Activated T-cell treated with anti-CD3 and anti-CD28 coated beads, Interleukin-2, amount 50 U/mL, for 4 hours (primary cell): Measurements from ENCODE around the gene ABLIM1. TPM values are rescaled to one million over a fixed set of nuclear protein-coding genes. Genes with fewer than 3 reads are reported as not detected.

ENCODE experiments used
- ATAC-seq, 2 donors: fragments of 200-7000 bp; cut with Tn5 transposase; one replicate each; pipeline ENCODE4 v1.10.0; 2021
- DNase-seq: peaks from one replicate; pipeline ENCODE4 v3.0.0-alpha.2; 2020
- H3K27me3 Mint-ChIP-seq: one replicate; pipeline ENCODE4 v1.8.0; 2021; ENCODE audit warnings: low read depth, mixed read lengths
- H3K36me3 Mint-ChIP-seq: one replicate; pipeline ENCODE4 v1.8.0; 2022; ENCODE audit warnings: mixed read lengths; ENCODE audit not compliant: insufficient read depth
- H3K4me1 Mint-ChIP-seq: one replicate; pipeline ENCODE4 v1.8.0; 2021; ENCODE audit warnings: low read depth, mixed read lengths
- H3K4me3 Mint-ChIP-seq: one replicate; pipeline ENCODE4 v1.8.0; 2021; ENCODE audit warnings: mild to moderate bottlenecking, moderate library complexity, mixed read lengths
- H3K9me3 Mint-ChIP-seq: one replicate; pipeline ENCODE4 v1.8.0; 2021; ENCODE audit warnings: mixed read lengths
- total RNA-seq, 3 donors: library from RNA; stranded (reverse); gene quantifications; one replicate each; pipeline ENCODE4 v1.2.1, GENCODE V29; 2021

Gene ABLIM1
- total RNA-seq, 3 donors from 2014 or later = 68.1 to 83.2 (median 76.2) TPM

DNA sequence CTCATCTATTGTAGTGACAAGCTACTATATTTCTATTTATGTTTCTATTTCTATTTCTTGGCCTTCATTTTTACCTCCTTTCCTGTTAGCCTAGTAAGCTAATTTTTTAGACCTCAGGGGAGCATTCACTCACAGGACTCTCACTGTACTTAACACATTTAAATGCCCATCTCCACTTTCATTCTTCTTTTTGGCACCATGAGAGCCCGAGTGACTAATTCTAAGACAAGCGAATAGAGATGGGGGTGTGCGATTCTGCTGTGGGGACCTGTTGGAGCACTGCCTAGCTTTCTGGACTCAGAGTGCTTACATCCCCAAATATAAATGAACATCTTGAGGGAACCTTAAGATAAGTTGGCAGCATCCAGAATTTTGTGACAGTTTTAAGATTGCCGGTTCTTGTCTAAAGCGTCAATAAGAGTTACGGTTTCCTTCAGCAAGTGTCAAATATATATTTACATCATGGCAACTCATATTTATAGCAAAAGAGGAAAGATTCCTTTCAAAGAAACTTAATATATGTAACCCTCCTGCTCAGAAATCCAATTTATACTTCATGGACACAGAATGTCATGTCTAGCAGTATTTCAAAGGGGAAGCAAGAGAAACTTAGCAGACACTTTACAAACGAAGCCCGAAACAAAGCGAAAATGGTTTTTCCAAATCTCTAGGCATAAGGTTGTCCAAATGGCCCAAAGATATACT, 199.7 kb downstream of the ABLIM1 start:
- no peak for ATAC-seq
- peaks cover 44% of the 10 kb centered on the region for H3K36me3 Mint-ChIP-seq

DNA sequence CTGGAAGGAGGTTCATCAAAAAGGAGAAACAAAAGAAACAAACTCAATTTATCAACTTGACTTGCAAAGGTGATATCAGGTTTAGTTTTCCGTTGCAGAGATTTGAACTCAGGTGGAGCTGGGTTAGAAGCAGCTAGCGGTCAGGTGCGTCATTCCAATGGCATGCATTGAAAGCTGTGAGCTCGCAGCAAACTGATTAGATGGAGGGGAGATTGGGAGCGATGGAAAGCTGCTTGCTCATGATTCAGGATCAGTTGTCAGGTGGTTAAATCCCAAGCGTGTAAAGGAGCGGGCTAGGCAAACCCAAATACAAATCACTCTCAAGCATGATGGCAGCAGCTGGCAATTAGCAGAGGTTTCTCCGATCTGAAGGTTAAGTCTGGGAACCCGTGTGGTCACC, 204.5 kb downstream of the ABLIM1 start:
- no peaks in the 10 kb centered on the region for H3K27me3 Mint-ChIP-seq
- no peak overlapping the region for H3K4me3 Mint-ChIP-seq
- H3K4me1 Mint-ChIP-seq = peaks cover 7% of the 10 kb centered on the region
- H3K36me3 Mint-ChIP-seq = peaks cover 31% of the 10 kb centered on the region
- no peak for DNase-seq
- no peak for ATAC-seq
- no peaks in the 10 kb centered on the region for H3K9me3 Mint-ChIP-seq

More for the DNA sequence above, 199.7 kb downstream of the ABLIM1 start:
- Mint-ChIP-seq H3K4me3 (no peak overlapping the region), H3K4me1 (peaks cover 11% of the 10 kb centered on the region), H3K27me3 (no peaks in the 10 kb centered on the region), H3K9me3 (no peaks in the 10 kb centered on the region)
- no peak for DNase-seq

- Mint-ChIP-seq H3K9me3 (no peaks in the 10 kb centered on the region), H3K36me3 (peaks cover 22% of the 10 kb centered on the region), H3K4me1 (peaks cover 5% of the 10 kb centered on the region), H3K27me3 (no peaks in the 10 kb centered on the region), H3K4me3 (no peak overlapping the region)
- ATAC-seq = no peak
- no peak for DNase-seq
Measured at GRCh38 chr10:114448897-114449296, 209.2 kb downstream of the ABLIM1 start.

- DNase-seq (no peak), ATAC-seq (no peak)
- Mint-ChIP-seq H3K9me3 (no peaks in the 10 kb centered on the region), H3K36me3 (peaks cover 22% of the 10 kb centered on the region), H3K4me3 (no peak overlapping the region), H3K4me1 (no peaks in the 10 kb centered on the region), H3K27me3 (no peaks in the 10 kb centered on the region)
Measured at GRCh38 chr10:114445332-114445731, 212.7 kb downstream of the ABLIM1 start.

GRCh38 chr10:114444819-114445218, 213.3 kb downstream of the ABLIM1 start:
- peaks cover 22% of the 10 kb centered on the region for H3K36me3 Mint-ChIP-seq

GRCh38 chr10:114442091-114442630, 215.9 kb downstream of the ABLIM1 start:
- ATAC-seq (no peak), DNase-seq (no peak)
- Mint-ChIP-seq H3K4me3 (no peak overlapping the region), H3K9me3 (no peaks in the 10 kb centered on the region), H3K4me1 (no peaks in the 10 kb centered on the region), H3K36me3 (peaks cover 46% of the 10 kb centered on the region), H3K27me3 (no peaks in the 10 kb centered on the region)

More at GRCh38 chr10:114444819-114445218, 213.3 kb downstream of the ABLIM1 start:
- Mint-ChIP-seq H3K4me3 (no peak overlapping the region), H3K4me1 (no peaks in the 10 kb centered on the region), H3K27me3 (no peaks in the 10 kb centered on the region), H3K9me3 (no peaks in the 10 kb centered on the region)
- no peak for ATAC-seq
- no peak for DNase-seq

DNA sequence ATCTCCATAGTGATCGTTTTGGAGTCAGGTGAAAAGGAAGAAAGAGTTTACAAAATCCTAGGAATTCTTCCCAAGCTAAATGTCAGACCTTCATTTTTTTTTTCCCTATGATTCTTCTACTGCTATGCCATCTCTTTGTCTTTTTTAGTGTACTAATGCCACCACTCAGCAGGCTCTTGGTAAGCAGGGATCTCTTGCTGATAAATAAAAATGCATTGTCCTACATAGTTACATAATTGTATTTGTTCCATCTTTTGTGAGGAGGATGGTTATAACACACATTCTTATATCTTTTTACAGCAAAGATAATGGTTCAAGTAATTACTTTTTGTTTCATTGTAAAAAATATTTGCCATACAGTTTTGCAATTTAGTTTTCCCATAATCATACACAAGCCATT, 217.0 kb downstream of the ABLIM1 start:
- Mint-ChIP-seq H3K36me3 (peaks cover 52% of the 10 kb centered on the region), H3K4me3 (no peak overlapping the region), H3K27me3 (no peaks in the 10 kb centered on the region), H3K9me3 (no peaks in the 10 kb centered on the region), H3K4me1 (no peaks in the 10 kb centered on the region)
- DNase-seq (no peak), ATAC-seq (no peak)

- peaks cover 57% of the 10 kb centered on the region for H3K36me3 Mint-ChIP-seq
Measured at GRCh38 chr10:114437473-114438292, 220.4 kb downstream of the ABLIM1 start.

GRCh38 chr10:114436941-114437340, 221.1 kb downstream of the ABLIM1 start:
- no peak overlapping the region for H3K4me3 Mint-ChIP-seq
- no peak for DNase-seq
- peaks cover 59% of the 10 kb centered on the region for H3K36me3 Mint-ChIP-seq
- no peaks in the 10 kb centered on the region for H3K4me1 Mint-ChIP-seq
- no peak for ATAC-seq
- H3K9me3 Mint-ChIP-seq = no peaks in the 10 kb centered on the region
- H3K27me3 Mint-ChIP-seq = no peaks in the 10 kb centered on the region

More at GRCh38 chr10:114437473-114438292, 220.4 kb downstream of the ABLIM1 start:
- no peak for ATAC-seq
- Mint-ChIP-seq H3K9me3 (no peaks in the 10 kb centered on the region), H3K27me3 (no peaks in the 10 kb centered on the region), H3K4me3 (no peak overlapping the region), H3K4me1 (no peaks in the 10 kb centered on the region)
- DNase-seq = no peak

DNA sequence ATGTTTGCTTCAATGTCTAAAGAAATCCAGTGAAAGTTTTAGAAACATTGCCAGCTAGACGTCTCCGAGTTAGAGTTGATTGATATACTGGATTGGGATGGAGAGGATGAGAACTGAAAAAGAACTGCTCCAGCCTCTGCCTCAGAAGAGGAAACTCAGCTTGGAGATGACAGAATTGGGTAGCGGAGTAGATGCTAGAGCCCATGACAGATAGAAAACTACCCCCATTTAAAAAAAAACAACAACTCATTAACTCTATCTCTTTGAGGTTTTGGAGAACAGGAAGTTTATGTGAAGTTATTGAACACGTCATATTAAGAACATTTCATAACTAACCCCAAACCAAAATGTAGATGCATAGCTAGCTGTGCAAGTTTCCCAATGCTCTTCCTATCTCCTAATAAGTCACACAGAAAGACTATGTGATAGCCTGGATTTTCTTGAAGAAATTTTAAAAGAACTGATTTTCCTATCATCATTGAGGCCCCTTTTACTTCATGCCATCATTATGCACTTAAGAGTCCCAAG, 225.4 kb downstream of the ABLIM1 start:
- DNase-seq (no peak), ATAC-seq (no peak)
- no peaks in the 10 kb centered on the region for H3K27me3 Mint-ChIP-seq
- H3K4me3 Mint-ChIP-seq = no peak overlapping the region
- H3K9me3 Mint-ChIP-seq = no peaks in the 10 kb centered on the region
- peaks cover 42% of the 10 kb centered on the region for H3K36me3 Mint-ChIP-seq
- H3K4me1 Mint-ChIP-seq = no peaks in the 10 kb centered on the region

- H3K4me1 Mint-ChIP-seq = no peaks in the 10 kb centered on the region
- peaks cover 36% of the 10 kb centered on the region for H3K36me3 Mint-ChIP-seq
Measured at GRCh38 chr10:114431414-114432135, 226.5 kb downstream of the ABLIM1 start.

GRCh38 chr10:114430688-114431413, 227.2 kb downstream of the ABLIM1 start:
- peaks cover 29% of the 10 kb centered on the region for H3K36me3 Mint-ChIP-seq
- no peak overlapping the region for H3K4me3 Mint-ChIP-seq
- H3K4me1 Mint-ChIP-seq = no peaks in the 10 kb centered on the region

More at GRCh38 chr10:114431414-114432135, 226.5 kb downstream of the ABLIM1 start:
- DNase-seq = no peak
- H3K9me3 Mint-ChIP-seq = no peaks in the 10 kb centered on the region
- H3K27me3 Mint-ChIP-seq = no peaks in the 10 kb centered on the region
- no peak for ATAC-seq
- H3K4me3 Mint-ChIP-seq = no peak overlapping the region

DNA sequence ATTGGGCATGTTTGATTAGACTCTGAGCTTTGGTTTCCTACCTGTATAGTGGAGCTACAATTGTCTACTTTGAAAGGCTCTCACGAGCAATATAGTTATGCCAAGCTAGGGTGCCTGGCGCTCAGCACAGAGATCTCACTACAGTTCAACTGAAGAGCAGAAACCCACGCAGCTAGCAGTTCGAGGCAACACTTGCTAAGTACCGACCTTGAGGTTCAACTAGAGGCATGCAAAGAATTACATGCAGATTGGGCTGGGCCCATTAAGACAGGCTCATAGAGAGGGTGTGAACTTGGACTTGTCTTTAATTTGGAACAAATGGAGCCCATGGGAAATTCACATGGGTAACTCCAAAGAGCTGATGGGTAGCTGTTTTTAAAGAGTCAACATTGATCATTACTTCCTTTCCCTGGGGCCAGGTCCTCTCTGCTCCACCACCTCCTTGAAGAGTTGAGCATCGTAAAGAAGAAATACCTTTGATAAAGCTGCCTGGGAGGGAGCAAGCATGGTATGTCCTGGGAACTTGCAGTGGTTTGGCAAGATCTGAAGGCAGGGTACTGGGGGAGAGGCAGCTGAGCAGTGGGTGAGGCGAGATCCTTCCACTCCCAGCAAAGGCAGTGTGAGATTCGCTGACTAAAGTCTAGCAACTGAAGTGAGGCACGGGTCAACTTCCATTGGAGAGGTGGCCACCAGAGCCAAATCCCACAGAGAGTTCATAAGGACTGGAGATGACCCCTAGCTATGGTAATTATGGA, 228.3 kb downstream of the ABLIM1 start:
- ATAC-seq (no peak), DNase-seq (no peak)
- no peaks in the 10 kb centered on the region for H3K4me1 Mint-ChIP-seq
- no peaks in the 10 kb centered on the region for H3K9me3 Mint-ChIP-seq
- H3K4me3 Mint-ChIP-seq = no peak overlapping the region
- H3K36me3 Mint-ChIP-seq = peaks cover 22% of the 10 kb centered on the region
- no peaks in the 10 kb centered on the region for H3K27me3 Mint-ChIP-seq

More at GRCh38 chr10:114430688-114431413, 227.2 kb downstream of the ABLIM1 start:
- Mint-ChIP-seq H3K27me3 (no peaks in the 10 kb centered on the region), H3K9me3 (no peaks in the 10 kb centered on the region)
- no peak for DNase-seq
- no peak for ATAC-seq
